Liver (tissue), 3 donors: ENCODE measurements around the gene TIAM1.

ENCODE experiments used
- GABPA ChIP-seq, 2 donors: IDR thresholded peaks in 1 of 2; conservative IDR thresholded peaks in 1 of 2; 2 replicates each; pipeline ENCODE4 v1.6.1; 2016; ENCODE audit warnings: antibody characterized with exemption in 2 of 2, mild to moderate bottlenecking in 1 of 2, moderate library complexity in 1 of 2
- HNF4G ChIP-seq: IDR thresholded peaks from 2 replicates; pipeline ENCODE4 v1.6.1; 2016; ENCODE audit warnings: antibody characterized with exemption
- JUND ChIP-seq, 2 donors: IDR thresholded peaks; 2 replicates each; pipeline ENCODE4 v1.6.1; 2016; ENCODE audit warnings: antibody characterized with exemption in 2 of 2
- MAX ChIP-seq: IDR thresholded peaks from 2 replicates; pipeline ENCODE4 v1.6.1; 2016; ENCODE audit warnings: antibody characterized with exemption
- RAD21 ChIP-seq, 2 donors: IDR thresholded peaks; 2 replicates each; pipeline ENCODE4 v1.6.1; 2016; ENCODE audit warnings: antibody characterized with exemption in 2 of 2, mild to moderate bottlenecking in 2 of 2
- REST ChIP-seq: IDR thresholded peaks from 2 replicates; pipeline ENCODE4 v1.6.1; 2016; ENCODE audit warnings: antibody characterized with exemption, mild to moderate bottlenecking
- TAF1 ChIP-seq: conservative IDR thresholded peaks from 2 replicates; pipeline ENCODE4 v1.6.1; 2016; ENCODE audit warnings: antibody characterized with exemption, mild to moderate bottlenecking
- YY1 ChIP-seq: IDR thresholded peaks from 2 replicates; pipeline ENCODE4 v1.6.1; 2016; ENCODE audit warnings: antibody characterized with exemption, mild to moderate bottlenecking
- ZBTB33 ChIP-seq: IDR thresholded peaks from 2 replicates; pipeline ENCODE4 v1.6.1; 2016; ENCODE audit warnings: antibody characterized with exemption
- TF ChIP-seq, protein P1 (sequence below): fragments of 150-350 bp; IDR thresholded peaks from 2 replicates; pipeline ENCODE4 v1.5.1; 2017; ENCODE audit warnings: improper control_type of control experiment, low read depth, low read length; ENCODE audit not compliant: missing input control
- donor health status: healthy.
- donor health status: healthy.

- TF ChIP-seq, protein P1, sequence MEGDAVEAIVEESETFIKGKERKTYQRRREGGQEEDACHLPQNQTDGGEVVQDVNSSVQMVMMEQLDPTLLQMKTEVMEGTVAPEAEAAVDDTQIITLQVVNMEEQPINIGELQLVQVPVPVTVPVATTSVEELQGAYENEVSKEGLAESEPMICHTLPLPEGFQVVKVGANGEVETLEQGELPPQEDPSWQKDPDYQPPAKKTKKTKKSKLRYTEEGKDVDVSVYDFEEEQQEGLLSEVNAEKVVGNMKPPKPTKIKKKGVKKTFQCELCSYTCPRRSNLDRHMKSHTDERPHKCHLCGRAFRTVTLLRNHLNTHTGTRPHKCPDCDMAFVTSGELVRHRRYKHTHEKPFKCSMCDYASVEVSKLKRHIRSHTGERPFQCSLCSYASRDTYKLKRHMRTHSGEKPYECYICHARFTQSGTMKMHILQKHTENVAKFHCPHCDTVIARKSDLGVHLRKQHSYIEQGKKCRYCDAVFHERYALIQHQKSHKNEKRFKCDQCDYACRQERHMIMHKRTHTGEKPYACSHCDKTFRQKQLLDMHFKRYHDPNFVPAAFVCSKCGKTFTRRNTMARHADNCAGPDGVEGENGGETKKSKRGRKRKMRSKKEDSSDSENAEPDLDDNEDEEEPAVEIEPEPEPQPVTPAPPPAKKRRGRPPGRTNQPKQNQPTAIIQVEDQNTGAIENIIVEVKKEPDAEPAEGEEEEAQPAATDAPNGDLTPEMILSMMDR, result no peak
- TF ChIP-seq TAF1, result no peak
- no peak for TF ChIP-seq GABPA (IDR thresholded peaks at IDR 0.05 in 1 of 2, conservative IDR thresholded peaks at IDR 0.05 in 1 of 2)
- no peak for TF ChIP-seq MAX
- TF ChIP-seq YY1, result no peak
- no peak for TF ChIP-seq HNF4G
- TF ChIP-seq ZBTB33, result no peak
- TF ChIP-seq RAD21 (IDR thresholded peaks at IDR 0.05), result no peak
- no peak for TF ChIP-seq REST
- no peak for TF ChIP-seq JUND (IDR thresholded peaks at IDR 0.05)
These were observed 187.4 kb downstream of the TIAM1 start for GRCh38 chr21:31156662-31157061.
